Skeletal muscle tissue (tissue), 4 donors: ENCODE results near the gene FLT3LG. TPM values are rescaled to one million over a fixed set of nuclear protein-coding genes. Genes with fewer than 3 reads are reported as not detected.

Source experiments
- H3K27ac ChIP-seq: one replicate; pipeline ENCODE4 v1.7.0; 2013; ENCODE audit warnings: mild to moderate bottlenecking, low read depth, low read length, inconsistent platforms
- H3K27me3 ChIP-seq, 3 donors: one replicate each; pipeline ENCODE4 v1.7.0; 2013; ENCODE audit warnings: low read length in 3 of 3; ENCODE audit not compliant: control insufficient read depth in 3 of 3, insufficient read depth in 3 of 3
- H3K36me3 ChIP-seq, 3 donors: one replicate each; pipeline ENCODE4 v1.7.0; 2013; ENCODE audit warnings: low read length in 3 of 3; ENCODE audit not compliant: control insufficient read depth in 3 of 3, insufficient read depth in 3 of 3
- H3K4me1 ChIP-seq, 3 donors: one replicate each; pipeline ENCODE4 v1.7.0; 2013; ENCODE audit warnings: low read length in 3 of 3, mild to moderate bottlenecking in 3 of 3; ENCODE audit not compliant: control insufficient read depth in 3 of 3, insufficient read depth in 3 of 3
- H3K4me3 ChIP-seq, 3 donors: one replicate each; pipeline ENCODE4 v1.7.0; 2013; ENCODE audit warnings: low read length in 3 of 3
- H3K9ac ChIP-seq, 3 donors: one replicate each; pipeline ENCODE4 v1.7.0; 2013; ENCODE audit warnings: low read length in 3 of 3, mild to moderate bottlenecking in 3 of 3, moderate library complexity in 2 of 3, low read depth in 1 of 3
- H3K9me3 ChIP-seq, 3 donors: one replicate each; pipeline ENCODE4 v1.7.0; 2013; ENCODE audit warnings: low read length in 3 of 3; ENCODE audit not compliant: control insufficient read depth in 3 of 3
- total RNA-seq: library from RNA; depleted of rRNA; stranded (reverse); fragments of >200 nt; gene quantifications from one replicate; pipeline ENCODE4 v1.2.3, GENCODE V29; 2014
- donor health status: Osteomylitis.

FLT3LG gene
- total RNA-seq, 1 donor from 2014 or later: 0.52 TPM

DNA sequence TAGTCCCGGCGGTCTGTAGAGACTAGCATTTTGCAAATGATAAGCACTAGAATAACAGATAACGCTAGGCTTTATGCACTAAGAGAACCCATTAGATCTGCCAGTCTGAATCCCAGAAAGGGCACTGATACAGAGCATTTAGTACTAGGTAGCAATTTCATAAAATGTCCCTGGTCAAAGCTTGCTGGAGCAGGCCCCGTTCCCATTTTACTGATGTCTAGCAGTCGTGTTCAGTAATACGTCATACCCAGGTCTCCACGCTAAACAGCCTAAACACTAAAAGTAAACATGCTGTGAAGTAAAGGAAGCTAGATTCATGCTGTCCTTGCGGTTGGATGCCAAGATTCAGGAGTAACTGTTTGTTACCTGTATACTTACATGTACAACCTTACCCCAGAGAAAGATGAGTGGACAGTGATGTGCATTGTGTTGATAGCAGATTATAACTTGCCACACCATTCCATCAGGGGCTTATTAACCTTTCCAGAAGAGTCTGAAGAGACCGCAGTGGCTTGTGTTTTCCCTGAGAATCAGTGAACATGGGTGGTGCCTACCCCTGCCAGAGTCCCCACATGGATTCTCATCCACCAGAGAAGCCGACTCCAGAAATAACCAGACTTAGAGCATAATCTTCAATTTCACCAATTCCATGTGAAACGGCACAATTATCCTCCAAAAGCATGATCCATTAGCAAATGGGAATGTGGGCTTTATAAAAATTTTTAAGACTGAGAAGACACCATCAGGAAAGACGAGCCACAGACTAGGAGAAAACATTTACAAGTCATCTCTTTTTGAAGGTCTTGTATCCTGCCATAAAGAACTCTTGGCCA, 18.8 kb downstream of the FLT3LG start:
- peaks cover 29 to 44% (median 34%) of the 10 kb centered on the region in 3 donors for H3K4me1 ChIP-seq
- H3K27ac ChIP-seq: no peak overlapping the region
- no peaks in the 10 kb centered on the region for H3K27me3 ChIP-seq
- H3K36me3 ChIP-seq: peaks cover 42 to 46% (median 42%) of the 10 kb centered on the region in 3 donors
- no peaks in the 10 kb centered on the region for H3K9me3 ChIP-seq
- H3K9ac ChIP-seq: no peak overlapping the region
- H3K4me3 ChIP-seq: no peak overlapping the region

DNA sequence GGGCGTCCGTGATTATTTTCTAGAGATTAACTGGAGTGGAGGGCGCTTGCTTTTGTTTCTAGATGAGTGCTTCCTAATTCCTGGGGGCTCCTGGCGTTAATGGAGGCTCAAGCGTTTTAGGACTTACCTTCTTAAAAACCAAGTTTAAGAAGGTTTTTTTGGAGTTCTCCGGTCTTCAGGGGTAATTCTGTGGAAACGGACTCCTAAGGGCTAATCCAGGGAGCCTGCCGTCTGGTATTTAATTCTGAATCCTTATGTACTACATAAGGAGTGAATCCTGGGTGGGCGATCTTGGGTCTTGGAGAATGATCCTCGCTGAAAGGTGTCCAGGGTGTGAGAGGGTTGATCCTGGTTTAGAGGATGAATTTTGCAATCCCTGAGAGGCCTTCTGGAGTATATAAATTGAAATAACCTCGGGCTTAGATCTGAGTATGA, 22.6 kb downstream of the FLT3LG start:
- peaks cover 37 to 45% (median 40%) of the 10 kb centered on the region in 3 donors for H3K36me3 ChIP-seq
- H3K27me3 ChIP-seq: no peaks in the 10 kb centered on the region
- peaks cover 23 to 39% (median 31%) of the 10 kb centered on the region in 3 donors for H3K4me1 ChIP-seq
- no peaks in the 10 kb centered on the region for H3K9me3 ChIP-seq
- peak overlapping the region; percentile 98 for H3K27ac ChIP-seq
- H3K4me3 ChIP-seq: peak overlapping the region; percentile 85 to 95 (median 88)
- H3K9ac ChIP-seq: peak overlapping the region; percentile 93 to 99 (median 99)

DNA sequence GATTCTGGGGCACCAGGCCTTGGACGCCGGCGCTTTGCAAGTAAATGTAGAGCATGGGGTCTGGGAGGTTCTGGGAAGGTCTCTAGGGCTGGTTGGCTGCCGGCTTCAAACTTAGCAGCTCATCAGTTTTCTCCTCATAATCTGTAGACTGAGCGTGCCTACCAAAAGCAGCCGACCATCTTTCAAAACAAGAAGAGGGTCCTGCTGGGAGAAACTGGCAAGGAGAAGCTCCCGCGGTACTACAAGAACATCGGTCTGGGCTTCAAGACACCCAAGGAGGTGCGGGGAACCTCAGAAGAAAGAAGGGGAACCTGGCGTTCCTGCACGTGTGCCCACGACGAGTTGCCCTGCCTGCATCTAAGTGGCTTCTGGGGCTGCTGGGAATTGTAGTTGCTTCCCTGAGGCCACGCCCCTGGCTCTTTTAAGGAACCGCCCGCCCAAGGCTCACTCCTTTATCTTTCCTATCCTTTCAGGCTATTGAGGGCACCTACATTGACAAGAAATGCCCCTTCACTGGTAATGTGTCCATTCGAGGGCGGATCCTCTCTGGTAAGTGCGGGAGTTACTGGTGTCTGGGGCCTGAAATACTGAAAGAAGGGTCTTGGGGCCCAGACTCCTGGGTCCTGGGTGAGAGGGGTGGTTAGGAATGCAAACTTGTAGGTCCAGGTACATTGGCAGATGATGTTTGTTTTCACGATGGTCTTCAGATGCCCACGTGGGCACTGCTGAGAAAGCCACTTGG, 23.2 kb downstream of the FLT3LG start:
- Histone ChIP-seq H3K27me3 (no peaks in the 10 kb centered on the region), H3K9me3 (no peaks in the 10 kb centered on the region), H3K36me3 (peaks cover 32 to 39% (median 34%) of the 10 kb centered on the region in 3 donors), H3K4me3 (peak overlapping the region; percentile 85 to 95 (median 88)), H3K27ac (peak overlapping the region; percentile 98), H3K9ac (peak overlapping the region; percentile 93 to 99 (median 99)), H3K4me1 (peaks cover 23 to 39% (median 31%) of the 10 kb centered on the region in 3 donors)

DNA sequence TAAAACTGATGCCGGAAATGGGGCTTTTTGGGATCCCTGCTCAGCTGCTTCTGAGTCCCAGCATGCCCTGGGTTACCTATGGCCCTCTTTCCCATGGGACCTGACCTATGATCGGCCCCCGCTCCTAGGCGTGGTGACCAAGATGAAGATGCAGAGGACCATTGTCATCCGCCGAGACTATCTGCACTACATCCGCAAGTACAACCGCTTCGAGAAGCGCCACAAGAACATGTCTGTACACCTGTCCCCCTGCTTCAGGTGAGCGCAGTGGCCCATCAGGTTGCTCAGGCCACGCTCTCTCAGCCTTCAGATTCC, 23.7 kb downstream of the FLT3LG start:
- Histone ChIP-seq H3K9me3 (no peaks in the 10 kb centered on the region), H3K27me3 (no peaks in the 10 kb centered on the region), H3K27ac (no peak overlapping the region), H3K9ac (peak overlapping the region; percentile 93 to 99 (median 99)), H3K4me3 (peak overlapping the region in 2 of 3 donors; percentile 85 to 95), H3K4me1 (peaks cover 23 to 41% (median 31%) of the 10 kb centered on the region in 3 donors), H3K36me3 (peaks cover 27 to 35% (median 29%) of the 10 kb centered on the region in 3 donors)

DNA sequence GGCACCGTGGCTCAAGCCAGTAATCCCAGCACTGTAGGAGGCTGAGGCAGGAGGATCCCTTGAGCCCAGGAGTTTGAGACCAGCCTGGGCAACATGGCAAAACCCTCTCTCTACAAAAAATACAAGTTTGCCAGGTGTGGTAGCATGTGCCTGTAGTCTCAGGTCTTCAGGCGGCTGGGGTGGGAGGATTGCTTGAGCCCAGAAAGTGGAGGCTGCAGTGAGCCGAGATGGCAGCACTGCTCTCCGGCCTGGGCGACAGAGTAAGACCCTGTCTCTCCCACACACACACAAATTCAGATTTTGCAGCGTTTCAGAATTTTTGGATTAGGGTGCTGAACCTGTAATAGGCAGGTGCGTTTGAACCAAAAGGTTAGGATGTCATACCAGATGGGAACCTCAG, 24.5 kb downstream of the FLT3LG start:
- H3K27me3 ChIP-seq: no peaks in the 10 kb centered on the region
- peak overlapping the region in 1 of 3 donors; percentile 99 for H3K9ac ChIP-seq
- H3K27ac ChIP-seq: no peak overlapping the region
- H3K9me3 ChIP-seq: no peaks in the 10 kb centered on the region
- H3K4me1 ChIP-seq: peaks cover 30 to 43% (median 35%) of the 10 kb centered on the region in 3 donors
- no peak overlapping the region for H3K4me3 ChIP-seq
- peaks cover 26 to 32% (median 27%) of the 10 kb centered on the region in 3 donors for H3K36me3 ChIP-seq

DNA sequence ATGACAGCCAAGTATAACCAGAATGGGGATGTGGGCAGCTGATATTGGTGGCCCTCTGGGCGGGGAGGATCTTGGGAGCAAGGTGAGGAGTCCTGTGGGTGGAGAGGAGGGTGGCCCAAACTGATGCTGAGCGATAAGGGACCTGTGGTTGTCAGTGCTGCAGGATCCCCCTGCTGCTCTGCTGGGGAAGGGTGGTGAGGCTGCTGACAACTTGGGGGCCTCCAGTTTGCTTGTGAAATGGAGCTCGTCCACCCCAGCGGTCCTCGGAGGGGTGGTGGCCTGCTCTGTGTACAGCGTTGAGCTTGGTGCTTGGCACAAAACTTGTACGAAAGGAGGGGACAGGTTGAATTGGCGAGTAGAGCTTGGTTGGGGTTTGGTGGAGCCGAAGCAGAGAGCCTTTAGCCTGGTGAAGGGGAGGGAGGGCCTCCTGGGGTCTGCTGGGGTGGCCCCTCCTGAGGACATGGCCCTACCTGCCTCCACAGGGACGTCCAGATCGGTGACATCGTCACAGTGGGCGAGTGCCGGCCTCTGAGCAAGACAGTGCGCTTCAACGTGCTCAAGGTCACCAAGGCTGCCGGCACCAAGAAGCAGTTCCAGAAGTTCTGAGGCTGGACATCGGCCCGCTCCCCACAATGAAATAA, 25.1 kb downstream of the FLT3LG start:
- Histone ChIP-seq H3K27me3 (no peaks in the 10 kb centered on the region), H3K9me3 (no peaks in the 10 kb centered on the region), H3K4me3 (peak overlapping the region in 1 of 3 donors; percentile 23), H3K4me1 (peaks cover 30 to 43% (median 37%) of the 10 kb centered on the region in 3 donors), H3K36me3 (peaks cover 26 to 32% (median 27%) of the 10 kb centered on the region in 3 donors), H3K9ac (peak overlapping the region; percentile 4 to 57 (median 52)), H3K27ac (peak overlapping the region; percentile 58)

DNA sequence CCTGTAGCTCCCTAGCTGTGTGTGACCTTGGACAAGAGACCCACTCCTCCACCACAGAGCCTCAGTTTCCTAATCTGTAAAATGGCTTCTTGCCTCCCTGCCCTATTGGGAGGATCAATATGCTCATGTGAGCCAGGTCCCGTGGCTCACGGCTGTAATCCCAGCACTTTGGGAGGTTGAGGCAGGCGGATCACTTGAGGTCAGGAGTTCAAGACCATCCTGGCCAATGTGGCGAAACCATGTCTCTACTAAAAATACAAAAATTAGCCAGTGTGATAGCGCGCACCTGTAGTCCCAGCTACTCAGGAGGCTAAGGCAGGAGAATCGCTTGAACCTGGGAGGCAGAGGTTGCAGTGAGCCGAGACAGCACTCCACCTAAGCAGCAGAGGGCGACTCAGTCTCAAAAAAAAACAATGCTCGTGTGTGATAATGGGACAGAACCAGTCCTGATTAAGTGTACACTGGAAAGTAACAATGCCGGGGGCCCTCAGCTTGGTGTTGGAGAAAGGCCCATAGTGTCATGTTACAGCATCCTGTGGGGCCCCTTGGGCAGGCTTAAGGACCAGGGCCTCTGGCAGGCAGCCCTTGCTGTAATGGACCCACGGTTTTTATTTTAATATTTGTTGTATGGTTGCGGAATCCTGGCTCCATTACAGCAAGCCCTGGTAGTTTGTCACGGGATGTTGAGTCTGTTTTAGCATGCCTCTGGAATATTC, 29.0 kb downstream of the FLT3LG start:
- H3K27ac ChIP-seq: no peak overlapping the region
- H3K27me3 ChIP-seq: no peaks in the 10 kb centered on the region
- H3K9me3 ChIP-seq: no peaks in the 10 kb centered on the region
- H3K4me3 ChIP-seq: peak overlapping the region in 1 of 3 donors; percentile 14
- H3K36me3 ChIP-seq: peaks cover 17 to 23% (median 19%) of the 10 kb centered on the region in 3 donors
- peaks cover 17 to 32% (median 29%) of the 10 kb centered on the region in 3 donors for H3K4me1 ChIP-seq
- H3K9ac ChIP-seq: peak overlapping the region in 2 of 3 donors; percentile 4 to 66

DNA sequence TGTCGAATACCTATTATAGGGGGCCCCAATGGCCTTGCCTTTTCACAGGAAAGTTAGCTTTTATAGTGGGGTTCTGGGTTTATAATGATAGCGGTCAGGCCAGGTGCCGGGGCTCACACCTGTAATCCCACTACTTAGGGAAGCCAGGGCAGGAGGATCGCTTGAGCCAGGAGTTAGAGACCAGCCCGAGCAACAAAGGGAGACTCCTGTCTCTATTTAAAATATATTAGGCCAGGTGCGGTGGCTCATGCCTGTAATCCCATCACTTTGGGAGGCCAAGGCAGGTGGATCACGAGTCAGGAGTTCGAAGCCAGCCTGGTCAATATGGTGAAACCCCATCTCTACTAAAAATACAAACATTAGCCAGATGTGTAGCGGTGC, 29.6 kb downstream of the FLT3LG start:
- Histone ChIP-seq H3K27ac (no peak overlapping the region), H3K36me3 (peaks cover 11 to 18% (median 14%) of the 10 kb centered on the region in 3 donors), H3K4me1 (peaks cover 14 to 26% (median 23%) of the 10 kb centered on the region in 3 donors), H3K27me3 (no peaks in the 10 kb centered on the region), H3K9me3 (no peaks in the 10 kb centered on the region), H3K9ac (peak overlapping the region in 2 of 3 donors; percentile 4 to 66), H3K4me3 (no peak overlapping the region)

DNA sequence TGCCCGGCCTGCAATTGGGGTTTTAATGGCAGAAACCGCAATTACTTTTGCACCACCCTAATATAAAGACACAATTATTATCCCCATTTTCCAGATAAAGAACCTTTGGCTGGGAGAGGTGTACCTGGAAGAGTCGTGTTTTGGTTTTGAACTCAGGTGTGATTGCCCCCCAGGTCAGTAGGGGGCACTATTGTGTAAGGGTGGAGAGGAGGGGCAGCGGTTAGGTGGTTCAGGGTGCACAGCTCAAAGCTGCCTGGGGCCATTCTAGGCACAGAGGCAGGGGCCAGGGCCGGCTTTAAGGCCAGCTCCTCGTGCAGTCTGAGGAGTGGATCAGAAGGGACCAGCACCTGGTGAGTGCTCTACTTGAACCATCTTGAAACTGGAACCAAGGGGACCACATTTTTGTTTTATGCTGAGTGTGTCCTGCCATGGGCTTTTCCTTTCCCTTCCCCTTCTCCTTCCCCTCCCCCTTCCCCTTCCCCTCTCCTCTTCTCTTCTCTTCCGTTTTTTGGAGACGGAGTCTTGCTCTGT, 32.6 kb downstream of the FLT3LG start:
- Histone ChIP-seq H3K9me3 (no peaks in the 10 kb centered on the region), H3K9ac (no peak overlapping the region), H3K4me3 (no peak overlapping the region), H3K27ac (no peak overlapping the region), H3K27me3 (no peaks in the 10 kb centered on the region), H3K36me3 (no peaks in the 10 kb centered on the region), H3K4me1 (peaks cover 7 to 10% (median 7%) of the 10 kb centered on the region in 3 donors)
